GM06990 (cell line): ENCODE measurements around the gene WNT3.

ENCODE experiments used
- DNase-seq: peaks from one replicate; pipeline ENCODE4 v3.0.0-alpha.2; 2011; ENCODE audit not compliant: insufficient read length; ENCODE audit errors: extremely low read depth
- H3K27me3 ChIP-seq: replicated peaks from 2 replicates; pipeline ENCODE4 v1.6.0; 2011; ENCODE audit warnings: low read length; ENCODE audit not compliant: control insufficient read depth, insufficient read depth
- H3K36me3 ChIP-seq: 2 replicates; pipeline ENCODE4 v1.5.1; 2011; ENCODE audit warnings: low read length; ENCODE audit not compliant: control insufficient read depth, insufficient read depth
- H3K4me3 ChIP-seq: replicated peaks from 2 replicates; pipeline ENCODE4 v1.5.1; 2011; ENCODE audit warnings: low read depth, mild to moderate bottlenecking, control low read depth, low read length
- TF ChIP-seq, protein P1 (sequence below): IDR thresholded peaks from 2 replicates; pipeline ENCODE4 v1.5.1; 2011; ENCODE audit warnings: low read length, control low read depth, mild to moderate bottlenecking, inconsistent platforms; ENCODE audit not compliant: insufficient read depth, poor library complexity, severe bottlenecking

The WNT3 gene, protein sequence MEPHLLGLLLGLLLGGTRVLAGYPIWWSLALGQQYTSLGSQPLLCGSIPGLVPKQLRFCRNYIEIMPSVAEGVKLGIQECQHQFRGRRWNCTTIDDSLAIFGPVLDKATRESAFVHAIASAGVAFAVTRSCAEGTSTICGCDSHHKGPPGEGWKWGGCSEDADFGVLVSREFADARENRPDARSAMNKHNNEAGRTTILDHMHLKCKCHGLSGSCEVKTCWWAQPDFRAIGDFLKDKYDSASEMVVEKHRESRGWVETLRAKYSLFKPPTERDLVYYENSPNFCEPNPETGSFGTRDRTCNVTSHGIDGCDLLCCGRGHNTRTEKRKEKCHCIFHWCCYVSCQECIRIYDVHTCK

DNA sequence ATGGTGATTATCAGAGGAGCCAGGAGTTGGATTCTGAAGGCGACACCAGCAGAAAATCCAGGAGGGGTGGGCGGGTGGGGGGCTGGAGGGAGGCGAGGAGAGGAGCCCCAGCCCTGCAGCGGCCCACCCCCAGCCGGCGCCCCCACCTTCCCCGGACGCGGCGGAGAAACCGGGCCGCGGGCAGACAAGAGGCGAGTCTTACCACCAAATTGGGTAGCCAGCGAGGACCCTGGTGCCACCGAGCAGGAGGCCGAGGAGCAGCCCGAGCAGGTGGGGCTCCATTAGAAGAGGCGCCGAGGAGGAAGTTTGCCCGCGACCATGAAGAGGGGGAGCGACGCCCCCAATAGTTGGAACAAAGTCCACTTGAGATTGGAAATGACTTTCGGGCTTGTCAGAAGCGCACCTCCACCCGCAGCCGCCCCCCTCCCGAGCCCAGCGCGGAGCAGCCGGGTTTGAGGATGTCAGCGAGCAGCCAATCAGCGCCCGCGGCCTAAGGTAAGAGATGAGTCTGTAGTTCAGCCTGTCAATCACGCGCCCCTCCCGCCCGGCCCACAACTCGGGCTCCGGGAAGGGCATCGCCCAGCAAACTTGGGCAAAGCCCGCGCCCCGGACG, at the start of gene WNT3:
Gene WNT3, minus strand, starts transcription at position 377 of the 613 bp plus-strand sequence. Its CDS starts 95 bp downstream, at position 282.
- peak within 1 kb of the TSS; percentile 37 for H3K4me3 ChIP-seq
- DNase-seq, result no peak

DNA sequence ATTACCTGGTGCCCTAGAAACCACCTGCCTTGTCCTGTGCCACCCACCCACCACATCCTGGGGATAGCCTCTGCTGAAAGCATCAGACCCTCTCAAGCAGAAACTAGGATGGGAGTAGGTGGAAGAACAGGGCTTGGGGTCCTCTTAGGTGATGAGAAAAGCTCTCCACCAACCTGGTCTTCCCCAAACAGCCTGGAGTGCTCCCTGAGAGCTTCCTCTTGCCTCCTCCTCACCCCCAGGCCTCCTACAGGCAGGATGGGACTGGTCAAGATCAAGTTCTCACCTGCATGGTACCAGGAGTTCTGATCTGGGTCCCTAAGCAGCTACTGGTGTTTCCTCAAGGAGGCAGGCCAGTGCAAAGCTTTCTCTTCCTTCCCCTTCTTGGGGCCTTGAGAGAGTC, 48.3 kb upstream of the WNT3 start:
- peaks cover 2% of the 10 kb centered on the region for H3K27me3 ChIP-seq
- no peaks in the 10 kb centered on the region for H3K36me3 ChIP-seq
- H3K4me3 ChIP-seq, result no peak overlapping the region
- TF ChIP-seq, protein P1, sequence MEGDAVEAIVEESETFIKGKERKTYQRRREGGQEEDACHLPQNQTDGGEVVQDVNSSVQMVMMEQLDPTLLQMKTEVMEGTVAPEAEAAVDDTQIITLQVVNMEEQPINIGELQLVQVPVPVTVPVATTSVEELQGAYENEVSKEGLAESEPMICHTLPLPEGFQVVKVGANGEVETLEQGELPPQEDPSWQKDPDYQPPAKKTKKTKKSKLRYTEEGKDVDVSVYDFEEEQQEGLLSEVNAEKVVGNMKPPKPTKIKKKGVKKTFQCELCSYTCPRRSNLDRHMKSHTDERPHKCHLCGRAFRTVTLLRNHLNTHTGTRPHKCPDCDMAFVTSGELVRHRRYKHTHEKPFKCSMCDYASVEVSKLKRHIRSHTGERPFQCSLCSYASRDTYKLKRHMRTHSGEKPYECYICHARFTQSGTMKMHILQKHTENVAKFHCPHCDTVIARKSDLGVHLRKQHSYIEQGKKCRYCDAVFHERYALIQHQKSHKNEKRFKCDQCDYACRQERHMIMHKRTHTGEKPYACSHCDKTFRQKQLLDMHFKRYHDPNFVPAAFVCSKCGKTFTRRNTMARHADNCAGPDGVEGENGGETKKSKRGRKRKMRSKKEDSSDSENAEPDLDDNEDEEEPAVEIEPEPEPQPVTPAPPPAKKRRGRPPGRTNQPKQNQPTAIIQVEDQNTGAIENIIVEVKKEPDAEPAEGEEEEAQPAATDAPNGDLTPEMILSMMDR, result no peak
- no peak for DNase-seq

More for the DNA sequence above, at the start of gene WNT3:
- TF ChIP-seq, protein P1, result no peak
- H3K27me3 ChIP-seq, result peaks cover 19% of the 10 kb centered on the region
- H3K36me3 ChIP-seq, result no peaks in the 10 kb centered on the region

DNA sequence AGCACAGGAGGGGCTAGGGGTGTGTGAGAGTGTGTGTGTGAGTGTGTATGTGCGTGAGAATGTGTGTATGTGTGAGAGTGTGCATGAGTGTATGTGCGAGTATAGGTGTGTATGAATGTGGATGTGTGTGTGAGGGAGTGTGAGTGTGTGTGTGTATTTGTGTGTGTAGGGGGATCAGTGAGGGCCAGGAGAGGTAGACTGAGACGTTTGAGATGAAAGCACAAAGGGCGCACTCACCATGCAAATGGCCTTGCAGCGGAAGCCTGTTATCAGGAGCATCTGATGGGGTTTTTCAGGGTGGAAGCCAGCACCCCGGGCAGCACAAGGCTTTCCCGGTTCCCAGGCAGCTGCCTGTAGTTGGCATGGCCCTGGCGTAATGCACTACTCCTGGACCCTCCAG, 47.8 kb upstream of the WNT3 start:
- DNase-seq, result no peak
- TF ChIP-seq, protein P1, result no peak
- H3K27me3 ChIP-seq, result peaks cover 2% of the 10 kb centered on the region
- no peak overlapping the region for H3K4me3 ChIP-seq
- no peaks in the 10 kb centered on the region for H3K36me3 ChIP-seq

DNA sequence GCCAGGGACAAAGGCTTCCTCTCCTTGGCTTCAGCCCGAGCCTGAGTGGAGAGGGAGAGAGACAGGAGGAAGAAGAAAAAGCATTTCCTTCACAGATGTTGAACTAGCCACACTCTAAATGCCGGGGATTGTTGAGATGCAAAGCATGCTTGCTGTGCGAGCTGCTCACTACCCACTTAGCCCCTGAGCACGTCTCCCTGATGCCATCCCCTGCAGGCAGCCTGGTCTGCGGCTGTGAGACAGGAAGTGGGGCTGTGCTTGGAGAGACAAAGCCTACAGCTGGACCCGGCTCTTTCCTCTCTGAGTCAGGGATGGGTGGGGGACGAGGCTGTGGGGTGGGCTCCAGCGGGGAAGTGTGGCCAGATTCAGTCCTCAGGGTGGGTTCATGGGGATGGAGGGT, 46.6 kb upstream of the WNT3 start:
- H3K27me3 ChIP-seq, result peaks cover 2% of the 10 kb centered on the region
- H3K4me3 ChIP-seq, result no peak overlapping the region
- no peaks in the 10 kb centered on the region for H3K36me3 ChIP-seq
- TF ChIP-seq, protein P1, result no peak
- no peak for DNase-seq

DNA sequence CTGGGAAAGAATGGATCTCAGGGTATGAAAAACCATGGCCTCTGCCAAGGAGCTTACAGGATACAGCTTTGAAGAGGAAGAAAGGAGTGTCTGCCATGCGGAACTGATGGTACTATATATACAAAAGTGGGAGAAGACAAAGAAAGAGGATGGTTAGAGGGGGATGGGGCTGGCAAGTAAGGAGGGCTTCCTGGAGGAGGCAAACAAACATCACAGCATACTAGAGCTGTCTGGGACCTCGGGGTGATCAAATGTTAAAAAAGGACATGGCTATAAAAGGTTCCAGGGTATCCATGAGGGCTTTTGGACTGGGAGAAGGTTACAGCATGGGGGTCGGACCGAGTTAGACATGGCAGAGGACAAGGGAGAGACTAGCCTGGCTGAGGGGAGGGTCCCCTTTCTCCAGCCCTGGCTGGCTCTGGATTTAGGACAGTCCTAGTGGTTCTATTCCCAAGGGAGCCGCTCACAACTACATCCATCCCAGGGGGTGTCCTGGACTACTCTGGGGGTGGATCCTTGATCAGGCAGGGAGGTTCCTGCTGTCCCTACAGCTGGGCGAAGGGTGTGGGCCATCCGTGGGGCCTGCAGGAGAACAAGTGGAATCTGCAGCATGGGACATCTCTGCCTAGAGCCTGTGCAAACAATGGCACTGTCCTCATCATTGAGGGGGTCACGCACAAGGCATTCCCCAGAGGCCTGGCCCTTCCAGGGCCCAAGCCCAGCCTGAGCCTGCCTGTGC, 45.1 kb upstream of the WNT3 start:
- H3K4me3 ChIP-seq, result no peak overlapping the region
- no peak for DNase-seq

More for the DNA sequence above, 45.1 kb upstream of the WNT3 start:
- peaks cover 2% of the 10 kb centered on the region for H3K27me3 ChIP-seq
- H3K36me3 ChIP-seq, result no peaks in the 10 kb centered on the region
- TF ChIP-seq, protein P1, result no peak
